CD4-positive, alpha-beta T cell treated with Interleukin-15 for 4 hours (primary cell): ENCODE data around the gene COX6A2.

Experiments
- DNase-seq: peaks from one replicate; pipeline ENCODE4 v3.0.0-alpha.2; 2020; ENCODE audit warnings: low spot score

Gene COX6A2

GRCh38 chr16:31409433-31409832 is 18.7 kb downstream of the COX6A2 start:
- DNase-seq: no peak

DNA sequence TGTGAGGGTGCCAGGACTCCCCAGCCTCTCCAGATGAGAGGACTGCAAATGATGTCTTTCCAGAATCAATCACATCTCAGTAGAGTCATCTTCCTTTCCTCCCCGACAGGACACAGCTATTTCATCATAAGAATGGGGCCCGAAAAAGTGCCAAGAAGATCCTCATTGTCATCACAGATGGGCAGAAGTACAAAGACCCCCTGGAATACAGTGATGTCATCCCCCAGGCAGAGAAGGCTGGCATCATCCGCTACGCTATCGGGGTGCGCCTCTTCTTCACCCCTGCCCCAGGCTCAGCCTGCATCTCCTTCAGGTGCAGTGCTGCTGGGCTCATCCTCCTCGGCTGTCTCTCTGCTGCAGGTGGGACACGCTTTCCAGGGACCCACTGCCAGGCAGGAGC is 20.8 kb downstream of the COX6A2 start:
- no peak for DNase-seq

DNA sequence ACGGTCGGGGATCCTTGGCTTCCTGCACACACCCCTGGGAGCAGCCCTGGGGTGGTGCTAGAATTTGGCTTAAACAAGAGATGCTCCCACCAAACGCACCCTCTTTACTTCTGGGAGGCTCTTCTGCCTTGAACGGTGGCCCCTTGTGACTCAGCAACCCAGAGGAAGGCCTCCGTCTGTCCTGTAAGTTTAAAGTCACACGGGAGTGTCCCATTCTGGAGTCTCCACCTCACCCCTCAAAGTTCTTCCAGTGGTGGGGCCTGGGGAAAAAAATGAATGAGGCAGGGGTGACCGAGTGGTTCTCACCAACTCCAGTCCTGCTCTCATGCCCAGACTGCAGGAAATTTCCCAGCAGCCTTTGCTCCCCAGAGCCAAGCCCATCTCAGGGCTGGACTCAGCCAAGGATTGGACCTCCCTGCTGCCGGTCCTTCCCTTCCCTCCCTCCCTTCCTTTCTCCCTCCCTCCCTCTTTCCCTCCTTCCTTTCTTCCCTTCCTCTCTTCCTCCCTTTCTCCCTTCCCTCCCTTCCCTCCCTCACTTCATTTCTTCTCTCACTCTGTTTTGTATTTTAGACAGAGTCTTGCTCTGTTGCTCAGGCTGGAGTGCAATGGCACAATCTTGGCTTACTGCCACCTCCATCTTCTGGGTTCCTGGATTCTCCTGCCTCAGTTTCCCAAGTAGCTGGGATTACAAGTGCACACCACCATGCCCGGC is 23.7 kb downstream of the COX6A2 start:
- DNase-seq: no peak

GRCh38 chr16:31403590-31404352 is 24.4 kb downstream of the COX6A2 start:
- DNase-seq: no peak

DNA sequence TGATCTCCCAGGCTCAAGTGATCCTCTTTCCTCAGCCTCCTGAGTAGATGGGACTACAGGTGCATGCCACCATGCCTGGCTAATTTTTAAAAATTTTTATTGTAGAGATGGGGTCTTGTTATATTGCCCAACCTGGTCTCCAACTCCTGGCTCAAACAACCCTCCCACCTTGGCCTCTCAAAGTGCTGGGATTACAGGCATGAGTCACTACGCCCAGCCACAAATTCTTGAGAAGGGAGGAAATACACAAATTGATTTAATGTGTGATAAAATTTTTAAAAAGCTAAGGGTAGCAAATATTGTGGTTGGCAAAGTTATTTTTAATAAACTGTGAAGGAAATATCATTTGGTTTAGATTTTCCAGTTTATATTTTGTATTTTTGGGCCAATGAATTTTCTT is 25.5 kb downstream of the COX6A2 start:
- no peak for DNase-seq

GRCh38 chr16:31401436-31401835 is 26.7 kb downstream of the COX6A2 start:
- DNase-seq: no peak

DNA sequence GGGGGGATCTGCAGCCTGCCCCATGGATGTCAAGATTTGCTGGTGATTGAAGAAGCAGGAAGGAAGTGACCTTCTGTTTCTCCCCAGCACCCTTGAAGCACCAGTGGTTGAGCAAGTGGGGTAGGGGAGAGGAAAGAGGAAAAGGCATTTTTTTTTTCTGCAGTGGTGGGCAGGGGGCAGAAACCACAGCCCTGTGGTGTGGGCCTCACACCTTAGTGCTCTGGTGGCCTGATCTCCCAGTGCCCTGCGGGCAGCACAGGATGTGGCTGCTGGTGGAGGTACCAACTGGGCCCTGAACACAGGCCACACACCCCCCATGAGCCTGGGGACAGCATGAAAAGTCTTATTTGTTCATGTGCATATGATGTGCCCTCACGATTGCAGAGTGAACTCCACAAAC is 28.0 kb downstream of the COX6A2 start:
- no peak for DNase-seq

GRCh38 chr16:31397701-31398100 is 30.5 kb downstream of the COX6A2 start:
- no peak for DNase-seq

DNA sequence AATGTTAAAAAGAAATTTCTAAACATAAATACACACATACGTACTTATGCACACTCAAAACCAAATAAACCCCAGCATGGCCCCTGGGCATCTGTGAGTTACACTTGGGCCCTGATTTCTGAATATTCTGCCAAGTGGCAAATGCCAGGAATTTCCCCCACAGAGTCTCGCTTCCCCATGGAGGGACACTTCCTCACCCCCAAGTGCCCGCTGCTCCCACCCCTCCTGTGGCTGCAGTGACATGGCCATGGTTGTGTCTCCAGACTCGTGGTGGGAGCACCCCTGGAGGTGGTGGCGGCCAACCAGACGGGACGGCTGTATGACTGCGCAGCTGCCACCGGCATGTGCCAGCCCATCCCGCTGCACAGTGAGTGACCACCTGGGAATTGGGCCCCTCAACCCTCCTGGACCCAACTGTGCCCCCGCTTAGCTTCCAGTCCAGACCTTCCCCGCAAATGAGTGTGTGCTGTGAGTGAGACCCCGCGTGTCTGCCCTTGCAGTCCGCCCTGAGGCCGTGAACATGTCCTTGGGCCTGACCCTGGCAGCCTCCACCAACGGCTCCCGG is 31.0 kb downstream of the COX6A2 start:
- DNase-seq: no peak

- DNase-seq: no peak
Measured at GRCh38 chr16:31395647-31396046, 32.5 kb downstream of the COX6A2 start.

GRCh38 chr16:31393056-31393455 is 35.1 kb downstream of the COX6A2 start, which contains the start of gene ITGAD:
TSS of gene ITGAD (plus strand) at chr16:31393335. CDS start at chr16:31393361, 26 bp downstream.
- DNase-seq: no peak

DNA sequence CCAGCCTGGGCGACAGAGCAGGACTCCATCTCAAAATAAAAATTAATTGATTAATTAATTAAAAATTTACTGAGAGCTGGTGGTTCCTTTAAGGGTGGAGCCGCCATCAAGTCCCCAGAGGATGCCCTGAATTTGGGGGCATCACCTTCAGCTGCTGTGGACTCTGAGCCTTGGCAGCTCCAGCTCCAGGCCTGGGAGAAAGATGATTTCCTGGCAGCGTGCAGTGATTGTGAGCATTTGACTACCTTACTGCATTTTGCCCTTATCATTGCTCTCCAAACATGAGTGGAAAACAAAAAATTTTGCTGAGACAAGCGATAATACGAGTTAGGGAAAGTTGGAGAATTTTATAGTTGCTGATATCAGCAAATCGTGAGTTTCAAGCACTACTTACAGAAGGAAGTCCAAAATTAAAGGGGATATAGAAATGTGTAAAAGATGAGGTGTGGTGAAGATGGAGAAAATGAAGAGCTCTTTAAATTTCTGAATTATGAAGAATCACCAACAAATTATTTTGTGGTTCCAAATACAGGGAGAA is 37.6 kb downstream of the COX6A2 start:
- DNase-seq: no peak

DNA sequence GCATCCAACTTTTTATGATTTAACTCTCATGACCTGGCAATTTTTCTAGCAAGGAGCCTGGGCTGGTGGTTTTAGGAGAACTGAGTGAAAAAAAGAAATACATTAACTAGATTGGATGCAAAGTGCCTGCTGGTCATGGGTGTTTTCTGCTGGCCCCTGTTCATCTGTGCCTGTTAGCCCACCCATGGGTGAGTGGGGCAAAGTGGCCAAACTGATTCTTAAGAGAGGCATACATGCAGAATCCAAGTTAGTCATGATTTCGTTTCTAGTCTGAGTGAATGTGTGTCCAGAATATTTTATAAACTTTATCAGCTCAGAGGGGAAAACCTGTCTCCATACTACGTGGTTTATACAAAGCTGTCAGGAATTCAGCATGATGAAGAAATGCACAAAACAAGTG is 39.6 kb downstream of the COX6A2 start:
- no peak for DNase-seq

GRCh38 chr16:31386157-31386984 is 41.8 kb downstream of the COX6A2 start:
- DNase-seq: peak; percentile 39

DNA sequence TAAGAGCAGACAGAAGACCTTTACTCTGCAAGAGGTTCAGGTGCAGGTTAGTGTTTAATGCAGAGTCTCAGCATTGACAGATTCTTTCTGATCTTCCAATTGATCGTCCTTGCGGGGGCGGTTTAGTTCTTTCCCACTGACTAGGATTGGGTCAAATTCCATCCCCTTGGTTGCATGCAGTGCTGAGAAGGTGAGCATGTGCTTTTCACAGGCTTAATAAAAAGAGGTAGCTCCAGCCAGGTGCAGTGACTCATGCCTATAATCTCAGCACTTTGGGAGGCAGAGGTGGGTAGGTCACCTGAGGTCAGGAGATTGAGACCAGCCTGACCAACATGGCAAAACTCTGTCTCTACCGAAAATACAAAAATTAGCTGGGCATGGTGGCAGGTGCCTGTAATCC is 42.5 kb downstream of the COX6A2 start:
- no peak for DNase-seq

GRCh38 chr16:31382485-31383161 is 45.5 kb downstream of the COX6A2 start:
- DNase-seq: peak; percentile 60

DNA sequence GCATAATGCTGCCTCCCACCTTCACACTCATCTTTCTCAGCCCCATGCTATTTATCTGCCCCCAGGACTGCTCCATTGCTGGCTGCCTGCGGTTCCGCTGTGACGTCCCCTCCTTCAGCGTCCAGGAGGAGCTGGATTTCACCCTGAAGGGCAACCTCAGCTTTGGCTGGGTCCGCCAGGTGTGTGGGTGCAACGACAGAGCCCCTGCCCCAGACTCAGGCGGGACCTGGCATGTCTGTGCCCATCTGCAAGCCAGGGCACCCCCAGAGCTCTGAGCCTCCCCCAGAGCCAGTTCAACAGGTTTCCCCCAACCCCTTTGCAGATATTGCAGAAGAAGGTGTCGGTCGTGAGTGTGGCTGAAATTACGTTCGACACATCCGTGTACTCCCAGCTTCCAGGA is 48.0 kb downstream of the COX6A2 start:
- DNase-seq: no peak
